WTC11 (cell line): ENCODE measurements around the gene PKP1. TPM values are rescaled to one million over a fixed set of nuclear protein-coding genes. Genes with fewer than 3 reads are reported as not detected.

Experiments
- ATAC-seq: fragments of 200-7000 bp; cut with Tn5 transposase; 2 replicates; pipeline ENCODE4 v1.10.0; 2021; ENCODE audit warnings: mild to moderate bottlenecking, moderate library complexity
- CTCF ChIA-PET: fragments of 300-600 bp; sonication (Branson Sonifier 250); formaldehyde crosslinking; loops from one replicate; lab custom pipeline; 2021; ENCODE audit warnings: antibody characterized with exemption; lab: Charles Lee
- POLR2A ChIA-PET: fragments of 350-600 bp; sonication (Branson Sonifier 250); formaldehyde crosslinking; loops from one replicate; lab custom pipeline; 2021; ENCODE audit warnings: antibody characterized with exemption; lab: Charles Lee
- DNase-seq: peaks from one replicate; pipeline ENCODE4 v3.0.0; 2021; ENCODE audit warnings: low spot score
- H3K27ac Mint-ChIP-seq: 2 replicates; pipeline ENCODE4 v1.8.0; 2021; ENCODE audit warnings: mixed read lengths
- H3K27me3 Mint-ChIP-seq: 2 replicates; pipeline ENCODE4 v1.8.0; 2021; ENCODE audit warnings: low read depth, mild to moderate bottlenecking, moderate library complexity, mixed read lengths
- H3K36me3 Mint-ChIP-seq: 2 replicates; pipeline ENCODE4 v1.8.0; 2021; ENCODE audit warnings: mixed read lengths
- H3K4me1 Mint-ChIP-seq: 2 replicates; pipeline ENCODE4 v1.8.0; 2022; ENCODE audit warnings: mixed read lengths
- H3K4me3 Mint-ChIP-seq: 2 replicates; pipeline ENCODE4 v1.8.0; 2021; ENCODE audit warnings: mild to moderate bottlenecking, moderate library complexity, mixed read lengths
- H3K9me3 Mint-ChIP-seq: 2 replicates; pipeline ENCODE4 v1.8.0; 2021; ENCODE audit warnings: mixed read lengths
- AR ChIP-seq: fragments of 250-450 bp; sonication (Bioruptor Pico); IDR thresholded peaks from 2 replicates; pipeline ENCODE4 v1.9.0; 2021; ENCODE audit warnings: mild to moderate bottlenecking
- CREB1 ChIP-seq: sonication (generic); formaldehyde crosslinking; IDR thresholded peaks from 2 replicates; pipeline ENCODE4 v1.8.0; 2023; ENCODE audit warnings: mild to moderate bottlenecking, missing genetic modification reagents
- CREM ChIP-seq: sonication (generic); formaldehyde crosslinking; IDR thresholded peaks from 2 replicates; pipeline ENCODE4 v1.8.1; 2022; ENCODE audit warnings: mild to moderate bottlenecking, missing genetic modification reagents, moderate library complexity
- CTCF ChIP-seq: fragments of 200-600 bp; IDR thresholded peaks from 2 replicates; pipeline ENCODE4 v1.8.0; 2022; ENCODE audit warnings: antibody characterized with exemption
- GABPB1 ChIP-seq: sonication (generic); formaldehyde crosslinking; IDR thresholded peaks from 2 replicates; pipeline ENCODE4 v1.8.1; 2023; ENCODE audit warnings: mild to moderate bottlenecking, missing genetic modification reagents
- GTF2I ChIP-seq: fragments of 250-450 bp; sonication (Bioruptor Pico); conservative IDR thresholded peaks from 2 replicates; pipeline ENCODE4 v1.4.0; 2021; ENCODE audit warnings: mild to moderate bottlenecking
- HMGXB4 ChIP-seq: sonication (generic); formaldehyde crosslinking; IDR thresholded peaks from 2 replicates; pipeline ENCODE4 v1.8.1; 2023; ENCODE audit warnings: mild to moderate bottlenecking, moderate library complexity, missing genetic modification reagents
- IRF1 ChIP-seq: sonication (generic); formaldehyde crosslinking; IDR thresholded peaks from 2 replicates; pipeline ENCODE4 v1.8.0; 2023; ENCODE audit warnings: missing genetic modification reagents
- MXD4 ChIP-seq: fragments of 250-450 bp; sonication (Bioruptor Pico); IDR thresholded peaks from 2 replicates; pipeline ENCODE4 v1.8.0; 2021; ENCODE audit warnings: mild to moderate bottlenecking, moderate library complexity, borderline replicate concordance
- NFATC4 ChIP-seq: fragments of 250-450 bp; sonication (Bioruptor Pico); IDR thresholded peaks from 2 replicates; pipeline ENCODE4 v1.9.0; 2021; ENCODE audit warnings: mild to moderate bottlenecking
- NR2C2 ChIP-seq: sonication (generic); formaldehyde crosslinking; IDR thresholded peaks from 2 replicates; pipeline ENCODE4 v1.8.0; 2022; ENCODE audit warnings: mild to moderate bottlenecking, missing genetic modification reagents
- STAT6 ChIP-seq: sonication (generic); formaldehyde crosslinking; conservative IDR thresholded peaks from 2 replicates; pipeline ENCODE4 v1.8.1; 2023; ENCODE audit warnings: mild to moderate bottlenecking, low read depth, missing genetic modification reagents, moderate library complexity
- ZNF138 ChIP-seq: sonication (generic); formaldehyde crosslinking; conservative IDR thresholded peaks from 2 replicates; pipeline ENCODE4 v1.8.1; 2022; ENCODE audit warnings: mild to moderate bottlenecking, moderate library complexity, missing genetic modification reagents
- ZNF219 ChIP-seq: sonication (generic); formaldehyde crosslinking; IDR thresholded peaks from 2 replicates; pipeline ENCODE4 v1.8.0; 2023; ENCODE audit warnings: missing genetic modification reagents, mild to moderate bottlenecking, borderline replicate concordance
- ZNF317 ChIP-seq: sonication (generic); formaldehyde crosslinking; IDR thresholded peaks from 2 replicates; pipeline ENCODE4 v1.8.1; 2023; ENCODE audit warnings: low read depth, mild to moderate bottlenecking, moderate library complexity, missing genetic modification reagents, borderline replicate concordance
- ZNF416 ChIP-seq: fragments of 250-450 bp; sonication (Bioruptor Pico); IDR thresholded peaks from 2 replicates; pipeline ENCODE4 v1.9.0; 2021; ENCODE audit warnings: mild to moderate bottlenecking, inconsistent platforms
- ZNF671 ChIP-seq: fragments of 250-450 bp; sonication (Bioruptor Pico); IDR thresholded peaks from 2 replicates; pipeline ENCODE4 v1.8.0; 2021; ENCODE audit warnings: mild to moderate bottlenecking
- ZSCAN18 ChIP-seq: fragments of 250-450 bp; sonication (Bioruptor Pico); IDR thresholded peaks from 2 replicates; pipeline ENCODE4 v2.1.2; 2022; ENCODE audit warnings: mild to moderate bottlenecking, moderate library complexity
- total RNA-seq: library from RNA; stranded (reverse); gene quantifications from 3 replicates; pipeline ENCODE4 v1.2.3, GENCODE V29; 2021

PKP1 gene
- total RNA-seq, 1 experiment from 2014 or later: 0.24 TPM

- CTCF ChIA-PET: interaction anchor here (0.7 to 2.8 kb wide), 5 partner anchors 8 to 167 kb away, joined by 5 to 12 read pairs (median 10); no protein-coding TSS in a partner anchor
- Mint-ChIP-seq H3K4me3 (no peak overlapping the region), H3K36me3 (no peaks in the 10 kb centered on the region), H3K27me3 (peaks cover 36% of the 10 kb centered on the region), H3K9me3 (no peaks in the 10 kb centered on the region), H3K4me1 (peaks cover 9% of the 10 kb centered on the region), H3K27ac (no peak overlapping the region)
- no peak for DNase-seq
- POLR2A ChIA-PET: no interaction called here
- ATAC-seq: no peak
- no peak for TF ChIP-seq GABPB1 (CRISPR knock-in tag)
- no peak for TF ChIP-seq ZNF416 (CRISPR knock-in tag)
- no peak for TF ChIP-seq AR (CRISPR knock-in tag)
- no peak for TF ChIP-seq ZNF219 (CRISPR knock-in tag)
- no peak for TF ChIP-seq HMGXB4
- TF ChIP-seq MXD4: no peak
- TF ChIP-seq ZSCAN18 (CRISPR knock-in tag): no peak
- TF ChIP-seq NR2C2 (CRISPR knock-in tag): no peak
- no peak for TF ChIP-seq NFATC4 (CRISPR knock-in tag)
- TF ChIP-seq GTF2I (CRISPR knock-in tag): no peak
- TF ChIP-seq IRF1: no peak
- TF ChIP-seq STAT6 (CRISPR knock-in tag): no peak
- TF ChIP-seq CREB1 (CRISPR knock-in tag): no peak
- no peak for TF ChIP-seq ZNF317 (CRISPR knock-in tag)
- no peak for TF ChIP-seq CTCF
- TF ChIP-seq ZNF671 (CRISPR knock-in tag): no peak
- no peak for TF ChIP-seq ZNF138 (CRISPR knock-in tag)
- no peak for TF ChIP-seq CREM
Observed at GRCh38 chr1:201281573-201281972, 1.7 kb upstream of the PKP1 start.
